H9 (cell line): ENCODE results near the gene TNC. TPM values are rescaled to one million over a fixed set of nuclear protein-coding genes. Genes with fewer than 3 reads are reported as not detected.

ENCODE experiments used
- DNase-seq: peaks from one replicate; pipeline ENCODE4 v3.0.0-alpha.2; 2017
- H2AFZ ChIP-seq: one replicate; pipeline ENCODE4 v1.6.1; 2013; ENCODE audit warnings: mild to moderate bottlenecking, low read length, control low read depth, moderate library complexity
- H2AK5ac ChIP-seq: 2 replicates; pipeline ENCODE4 v1.6.1; 2013; ENCODE audit warnings: low read length, control low read depth, mixed read lengths; ENCODE audit not compliant: insufficient read length
- H2BK120ac ChIP-seq: one replicate; pipeline ENCODE4 v1.6.1; 2013; ENCODE audit warnings: low read depth, mild to moderate bottlenecking, low read length, control low read depth, inconsistent platforms; ENCODE audit not compliant: poor library complexity, severe bottlenecking
- H2BK12ac ChIP-seq: 2 replicates; pipeline ENCODE4 v1.6.1; 2013; ENCODE audit warnings: low read length, control low read depth, mixed read lengths, low read depth; ENCODE audit not compliant: insufficient read length
- H2BK15ac ChIP-seq: 2 replicates; pipeline ENCODE4 v1.6.1; 2013; ENCODE audit warnings: low read depth, low read length, control low read depth
- H2BK20ac ChIP-seq: one replicate; pipeline ENCODE4 v1.6.1; 2013; ENCODE audit warnings: low read depth, mild to moderate bottlenecking, low read length, control low read depth, inconsistent platforms; ENCODE audit not compliant: poor library complexity, severe bottlenecking
- H2BK5ac ChIP-seq: 2 replicates; pipeline ENCODE4 v1.6.1; 2013; ENCODE audit warnings: low read length, control low read depth, mixed read lengths; ENCODE audit not compliant: insufficient read length
- H3K14ac ChIP-seq: 2 replicates; pipeline ENCODE4 v1.6.1; 2013; ENCODE audit warnings: low read length, control low read depth; ENCODE audit not compliant: insufficient read depth
- H3K18ac ChIP-seq: 2 replicates; pipeline ENCODE4 v1.6.1; 2013; ENCODE audit warnings: low read depth, mild to moderate bottlenecking, mixed read lengths, low read length, control low read depth; ENCODE audit not compliant: insufficient read length
- H3K23ac ChIP-seq: 2 replicates; pipeline ENCODE4 v1.6.1; 2013; ENCODE audit warnings: low read length, control low read depth, mixed read lengths, low read depth; ENCODE audit not compliant: insufficient read length
- H3K23me2 ChIP-seq: 2 replicates; pipeline ENCODE4 v1.6.1; 2013; ENCODE audit warnings: low read depth, mild to moderate bottlenecking, mixed read lengths, low read length, control low read depth; ENCODE audit not compliant: insufficient read length, poor library complexity, severe bottlenecking
- H3K27ac ChIP-seq: 2 replicates; pipeline ENCODE4 v1.5.1; 2013; ENCODE audit warnings: low read length, control low read depth, mixed read lengths, low read depth; ENCODE audit not compliant: insufficient read length
- H3K27me3 ChIP-seq: 2 replicates; pipeline ENCODE4 v1.6.1; 2013; ENCODE audit warnings: low read length, control low read depth, inconsistent platforms; ENCODE audit not compliant: insufficient read depth
- H3K4ac ChIP-seq: 2 replicates; pipeline ENCODE4 v1.6.1; 2013; ENCODE audit warnings: low read depth, mild to moderate bottlenecking, control low read depth, inconsistent platforms, low read length, moderate library complexity
- H3K4me1 ChIP-seq: 2 replicates; pipeline ENCODE4 v1.6.1; 2013; ENCODE audit warnings: low read length, control low read depth, inconsistent platforms; ENCODE audit not compliant: insufficient read depth
- H3K4me2 ChIP-seq: 2 replicates; pipeline ENCODE4 v1.6.1; 2013; ENCODE audit warnings: low read length, control low read depth, mixed read lengths; ENCODE audit not compliant: insufficient read length, insufficient read depth
- H3K56ac ChIP-seq: 2 replicates; pipeline ENCODE4 v1.6.1; 2013; ENCODE audit warnings: low read depth, mild to moderate bottlenecking, mixed read lengths, low read length, control low read depth; ENCODE audit not compliant: insufficient read length
- H3K79me1 ChIP-seq: 2 replicates; pipeline ENCODE4 v1.6.1; 2013; ENCODE audit warnings: low read depth, mild to moderate bottlenecking, moderate library complexity, low read length, control low read depth, inconsistent platforms; ENCODE audit not compliant: insufficient read depth, poor library complexity, severe bottlenecking
- H3K79me2 ChIP-seq: 2 replicates; pipeline ENCODE4 v1.6.1; 2013; ENCODE audit warnings: low read length, control low read depth, inconsistent platforms; ENCODE audit not compliant: insufficient read depth
- H3K9ac ChIP-seq: 2 replicates; pipeline ENCODE4 v1.6.1; 2013; ENCODE audit warnings: low read length, control low read depth, mixed read lengths; ENCODE audit not compliant: insufficient read length; ENCODE audit errors: extremely low read depth
- H3K9me3 ChIP-seq: one replicate; pipeline ENCODE4 v1.6.1; 2013; ENCODE audit warnings: low read depth, low read length, inconsistent platforms; ENCODE audit not compliant: control insufficient read depth
- H3T11ph ChIP-seq: one replicate; pipeline ENCODE4 v1.6.1; 2013; ENCODE audit warnings: mild to moderate bottlenecking, low read length, control low read depth, inconsistent platforms
- H4K20me1 ChIP-seq: one replicate; pipeline ENCODE4 v1.6.1; 2013; ENCODE audit not compliant: control insufficient read depth, insufficient read length, insufficient read depth
- H4K5ac ChIP-seq: 2 replicates; pipeline ENCODE4 v1.6.1; 2013; ENCODE audit warnings: low read depth, mild to moderate bottlenecking, mixed read lengths, low read length, control low read depth; ENCODE audit not compliant: insufficient read length
- H4K8ac ChIP-seq: replicated peaks from 2 replicates; pipeline ENCODE4 v1.6.1; 2013; ENCODE audit warnings: low read length, control low read depth, mixed read lengths, low read depth; ENCODE audit not compliant: insufficient read length
- H4K91ac ChIP-seq: 2 replicates; pipeline ENCODE4 v1.6.1; 2013; ENCODE audit warnings: low read depth, mild to moderate bottlenecking, moderate library complexity, mixed read lengths, low read length, control low read depth; ENCODE audit not compliant: insufficient read length
- H3K27ac Mint-ChIP-seq, 3 experiments: 2 replicates in 2 of 3; 3 replicates in 1 of 3; pipeline ENCODE4 v1.8.0; 2020 to 2021; ENCODE audit warnings: mixed read lengths in 3 of 3, mild to moderate bottlenecking in 1 of 3, moderate library complexity in 1 of 3
- H3K27me3 Mint-ChIP-seq: 2 replicates; pipeline ENCODE4 v1.8.0; 2021; ENCODE audit warnings: low read depth, mild to moderate bottlenecking, moderate library complexity, mixed read lengths
- H3K36me3 Mint-ChIP-seq, 3 experiments: 2 replicates in 2 of 3; 3 replicates in 1 of 3; pipeline ENCODE4 v1.8.0; 2020 to 2021; ENCODE audit warnings: low read depth in 3 of 3, mixed read lengths in 3 of 3; ENCODE audit not compliant: insufficient read depth in 1 of 3
- H3K4me1 Mint-ChIP-seq, 2 experiments: 2 replicates each; pipeline ENCODE4 v1.8.0; 2020; ENCODE audit warnings: mixed read lengths in 2 of 2
- H3K4me3 Mint-ChIP-seq, 2 experiments: 2 replicates in 1 of 2; 3 replicates in 1 of 2; pipeline ENCODE4 v1.8.0; 2020 to 2021; ENCODE audit warnings: mild to moderate bottlenecking in 2 of 2, mixed read lengths in 2 of 2, moderate library complexity in 1 of 2
- H3K9me3 Mint-ChIP-seq, 2 experiments: 2 replicates in 1 of 2; 3 replicates in 1 of 2; pipeline ENCODE4 v1.8.0; 2020; ENCODE audit warnings: mild to moderate bottlenecking in 2 of 2, mixed read lengths in 2 of 2, moderate library complexity in 1 of 2
- CTCF ChIP-seq: fragments of 200-600 bp; sonication (generic); conservative IDR thresholded peaks from 3 replicates; pipeline ENCODE4 v1.8.0; 2021; ENCODE audit warnings: antibody characterized with exemption, mild to moderate bottlenecking
- WGBS: extraction: QIAGEN DNeasy Blood & Tissue Kit; methylation state at CpG from one replicate; pipeline ENCODE4 v1.1.7; 2013; ENCODE audit warnings: missing lambda C conversion rate, low lambda C conversion rate, mixed read lengths; ENCODE audit not compliant: insufficient read length; ENCODE audit errors: extremely low coverage; 5-methylcytosine and 5-hydroxymethylcytosine counted together
- total RNA-seq: library from RNA; stranded (reverse); gene quantifications from 2 replicates; pipeline ENCODE4 v1.2.1, GENCODE V29; 2021

The TNC gene
- total RNA-seq, 1 experiment from 2014 or later: 0.63 TPM

- no peak overlapping the region for H2AK5ac ChIP-seq
- H3K9me3 Mint-ChIP-seq: no peaks in the 10 kb centered on the region
- H3K4ac ChIP-seq: no peak overlapping the region
- H3T11ph ChIP-seq: no peak overlapping the region
- H2BK20ac ChIP-seq: no peak overlapping the region
- H3K4me2 ChIP-seq: no peak overlapping the region
- no peak overlapping the region for H4K5ac ChIP-seq
- no peaks in the 10 kb centered on the region for H3K36me3 Mint-ChIP-seq
- TF ChIP-seq CTCF: no peak
- no peak overlapping the region for H2BK15ac ChIP-seq
- DNase-seq: no peak
- H3K27ac Mint-ChIP-seq: no peak overlapping the region
- H3K4me3 Mint-ChIP-seq: no peak overlapping the region
- H3K9ac ChIP-seq: no peak overlapping the region
- no peaks in the 10 kb centered on the region for H4K20me1 ChIP-seq
- H3K18ac ChIP-seq: no peak overlapping the region
- H4K8ac ChIP-seq: no peak overlapping the region
- H3K27me3 ChIP-seq: no peaks in the 10 kb centered on the region
- H3K79me1 ChIP-seq: no peaks in the 10 kb centered on the region
- H3K9me3 ChIP-seq: no peaks in the 10 kb centered on the region
- no peak overlapping the region for H4K91ac ChIP-seq
- no peak overlapping the region for H3K14ac ChIP-seq
- no peak overlapping the region for H3K27ac ChIP-seq
- H3K23ac ChIP-seq: no peak overlapping the region
- no peak overlapping the region for H3K56ac ChIP-seq
- no peaks in the 10 kb centered on the region for H3K4me1 ChIP-seq
- H2BK12ac ChIP-seq: no peak overlapping the region
- no CpG with 5 or more reads among the region's 5 CpGs for WGBS
- H3K27me3 Mint-ChIP-seq: peaks cover 10% of the 10 kb centered on the region
- H3K79me2 ChIP-seq: no peaks in the 10 kb centered on the region
- no peak overlapping the region for H2AFZ ChIP-seq
- H3K4me1 Mint-ChIP-seq: peaks cover 8 to 9% of the 10 kb centered on the region in 2 experiments
- H3K23me2 ChIP-seq: no peaks in the 10 kb centered on the region
- H2BK120ac ChIP-seq: no peak overlapping the region
- no peak overlapping the region for H2BK5ac ChIP-seq
Observed at GRCh38 chr9:115050002-115050490, 67.9 kb downstream of the TNC start.
